ENCODE data around the gene SERPINB1. TPM values are rescaled to one million over a fixed set of nuclear protein-coding genes. Genes with fewer than 3 reads are reported as not detected.
A peak's percentile ranks its signal among the peaks of the same experiment; 100 is the strongest.

Gene SERPINB1
- total RNA-seq, 1 experiment from 2014 or later = 73.2 TPM

DNA sequence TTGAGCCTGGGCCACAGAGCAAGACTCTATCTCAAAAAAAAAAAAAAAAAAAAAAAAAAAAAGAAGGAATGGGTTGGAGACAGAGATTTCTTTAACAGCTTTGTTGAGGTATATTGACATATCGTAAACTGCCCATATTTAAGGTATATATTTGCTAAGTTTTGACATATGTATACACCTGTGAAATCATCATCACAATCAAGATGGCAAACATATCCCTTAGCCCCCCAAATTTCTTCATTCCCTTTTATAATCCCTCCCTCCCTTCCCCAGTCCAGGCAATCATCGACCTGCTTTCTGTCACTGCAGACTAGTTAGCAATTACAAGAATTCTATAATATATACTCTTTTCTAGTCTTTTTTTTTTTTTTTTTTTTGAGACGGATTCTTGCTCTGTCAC is 29.0 kb downstream of the SERPINB1 start (continued):
- TF ChIP-seq, protein P1, sequence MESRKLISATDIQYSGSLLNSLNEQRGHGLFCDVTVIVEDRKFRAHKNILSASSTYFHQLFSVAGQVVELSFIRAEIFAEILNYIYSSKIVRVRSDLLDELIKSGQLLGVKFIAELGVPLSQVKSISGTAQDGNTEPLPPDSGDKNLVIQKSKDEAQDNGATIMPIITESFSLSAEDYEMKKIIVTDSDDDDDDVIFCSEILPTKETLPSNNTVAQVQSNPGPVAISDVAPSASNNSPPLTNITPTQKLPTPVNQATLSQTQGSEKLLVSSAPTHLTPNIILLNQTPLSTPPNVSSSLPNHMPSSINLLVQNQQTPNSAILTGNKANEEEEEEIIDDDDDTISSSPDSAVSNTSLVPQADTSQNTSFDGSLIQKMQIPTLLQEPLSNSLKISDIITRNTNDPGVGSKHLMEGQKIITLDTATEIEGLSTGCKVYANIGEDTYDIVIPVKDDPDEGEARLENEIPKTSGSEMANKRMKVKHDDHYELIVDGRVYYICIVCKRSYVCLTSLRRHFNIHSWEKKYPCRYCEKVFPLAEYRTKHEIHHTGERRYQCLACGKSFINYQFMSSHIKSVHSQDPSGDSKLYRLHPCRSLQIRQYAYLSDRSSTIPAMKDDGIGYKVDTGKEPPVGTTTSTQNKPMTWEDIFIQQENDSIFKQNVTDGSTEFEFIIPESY (IDR thresholded peaks at IDR 0.05; ENCODE audit: extremely low read depth, insufficient replicate concordance, low read length) = no peak
- no peak for TF ChIP-seq SP1 (IDR thresholded peaks at IDR 0.05; ENCODE audit: low read depth)

DNA sequence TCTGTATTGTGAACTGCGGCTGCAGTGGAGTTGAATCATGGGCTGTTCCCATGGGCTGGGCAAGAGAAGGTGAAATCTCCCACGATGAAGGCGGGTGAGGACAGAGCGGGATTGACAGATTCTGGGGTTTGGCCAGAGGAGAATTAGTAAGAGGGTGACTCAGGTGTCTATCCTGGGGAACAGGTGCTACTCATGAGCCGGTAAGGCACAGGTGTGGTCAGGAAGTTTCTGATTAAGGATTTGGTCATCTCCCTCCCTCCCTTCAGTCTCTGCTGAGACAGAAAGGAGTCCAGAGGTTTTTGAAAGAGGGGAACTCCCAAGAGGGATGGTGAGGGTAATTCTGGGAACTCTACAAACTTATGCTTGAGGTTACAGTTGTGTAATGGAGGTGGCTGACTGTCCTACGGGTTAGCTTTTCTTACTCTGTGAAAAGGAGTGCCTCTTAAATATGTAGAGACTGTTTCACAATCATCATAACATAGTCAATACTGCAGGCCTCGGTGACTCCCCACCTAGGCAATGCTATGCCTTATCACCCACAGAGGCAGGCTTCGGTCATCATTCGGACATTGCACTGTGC is 31.5 kb downstream of the SERPINB1 start:
- BruUV-seq (replicated peaks) = no TSS peak
- Histone ChIP-seq H3K4me1 (ENCODE audit: control insufficient read depth in 1 of 2, insufficient read depth in 2 of 2, low read length in 2 of 2) (peaks cover 14 to 34% of the 10 kb centered on the region in 2 experiments), H3K4me2 (ENCODE audit: low read length) (peak overlapping the region; percentile 74), H3K9me3 (ENCODE audit: control insufficient read depth in 1 of 2, insufficient read depth in 1 of 2, low read depth in 1 of 2, low read length in 2 of 2) (no peaks in the 10 kb centered on the region), H3K27ac (ENCODE audit: low read depth, low read length) (peak overlapping the region; percentile 20; the same call in 1 of the 2 replicates), H4K20me1 (ENCODE audit: insufficient read depth) (no peaks in the 10 kb centered on the region), H3K79me2 (ENCODE audit: insufficient read depth, low read length) (no peaks in the 10 kb centered on the region), H3K9ac (ENCODE audit: low read length) (peak overlapping the region; percentile 48), H2AFZ (ENCODE audit: low read depth, low read length, poor library complexity, severe bottlenecking) (peak overlapping the region; percentile 47), H3K4me3 (replicated peaks in 1 of 2; ENCODE audit: low read depth in 1 of 2, low read length in 2 of 2) (peak overlapping the region; percentile 10 to 23; a peak in 3 of 4 replicates), H3K27me3 (ENCODE audit: insufficient read depth, low read length) (no peaks in the 10 kb centered on the region), H3K9me2 (ENCODE audit: insufficient read depth) (no peaks in the 10 kb centered on the region), H3K36me3 (ENCODE audit: control insufficient read depth in 1 of 2, insufficient read depth in 2 of 2, low read length in 2 of 2) (no peaks in the 10 kb centered on the region)
- ATAC-seq (peak; percentile 96), DNase-seq (ENCODE audit: low read depth, low spot score) (peak; percentile 96)
- ChIA-PET RAD21 (ENCODE audit: low non-redundant PET in 1 of 2, low total read pairs in 2 of 2, uncharacterized antibody in 2 of 2, unreplicated experiment in 2 of 2) (no interaction called here), POLR2A (interaction anchor here (1.0 to 1.5 kb wide), 2 partner anchors 31 to 47 kb away, joined by 4 to 6 read pairs; partner anchors contain the start of gene SERPINB1), CTCF (no interaction called here)
- intact Hi-C loops (cut with micrococcal nuclease) = loop anchor here (1.0 kb wide), 1 partner anchor 32 kb away; no protein-coding TSS in a partner anchor
- TF ChIP-seq YY1 (IDR thresholded peaks at IDR 0.05; ENCODE audit: extremely low read depth, insufficient replicate concordance, low read depth, low read length) (no peak), SIN3A (IDR thresholded peaks at IDR 0.05; ENCODE audit: low read depth) (peak; percentile 97), RAD21 (IDR thresholded peaks at IDR 0.05; ENCODE audit: low read depth) (no peak; the same call in none of the 2 replicates), CBX3 (IDR thresholded peaks at IDR 0.05; ENCODE audit: low read depth) (peak; percentile 90), EZH2phosphoT487 (IDR thresholded peaks at IDR 0.05; ENCODE audit: borderline replicate concordance) (no peak), ZFX (IDR thresholded peaks at IDR 0.05) (no peak), ZNF274 (IDR thresholded peaks at IDR 0.05; ENCODE audit: low read depth, low read length) (no peak), ELF1 (IDR thresholded peaks at IDR 0.05; ENCODE audit: borderline replicate concordance, low read depth) (no peak), SP1 (IDR thresholded peaks at IDR 0.05; ENCODE audit: low read depth) (peak; percentile 97), CEBPB (IDR thresholded peaks at IDR 0.05; ENCODE audit: low read depth) (peak; percentile 91), SRF (IDR thresholded peaks at IDR 0.05; ENCODE audit: low read depth) (peak; percentile 87), EGR1 (IDR thresholded peaks at IDR 0.05; ENCODE audit: low read depth) (0 out of 2 replicates have a peak, but pooled peaks have one; percentile 13), JUND (IDR thresholded peaks at IDR 0.05) (peak; percentile 93), POLR2AphosphoS5 (IDR thresholded peaks at IDR 0.05; ENCODE audit: low read depth, low read length) (peak; percentile 66), FOSL1 (IDR thresholded peaks at IDR 0.05; ENCODE audit: low read depth) (peak; percentile 99)
- TF ChIP-seq, protein P2, sequence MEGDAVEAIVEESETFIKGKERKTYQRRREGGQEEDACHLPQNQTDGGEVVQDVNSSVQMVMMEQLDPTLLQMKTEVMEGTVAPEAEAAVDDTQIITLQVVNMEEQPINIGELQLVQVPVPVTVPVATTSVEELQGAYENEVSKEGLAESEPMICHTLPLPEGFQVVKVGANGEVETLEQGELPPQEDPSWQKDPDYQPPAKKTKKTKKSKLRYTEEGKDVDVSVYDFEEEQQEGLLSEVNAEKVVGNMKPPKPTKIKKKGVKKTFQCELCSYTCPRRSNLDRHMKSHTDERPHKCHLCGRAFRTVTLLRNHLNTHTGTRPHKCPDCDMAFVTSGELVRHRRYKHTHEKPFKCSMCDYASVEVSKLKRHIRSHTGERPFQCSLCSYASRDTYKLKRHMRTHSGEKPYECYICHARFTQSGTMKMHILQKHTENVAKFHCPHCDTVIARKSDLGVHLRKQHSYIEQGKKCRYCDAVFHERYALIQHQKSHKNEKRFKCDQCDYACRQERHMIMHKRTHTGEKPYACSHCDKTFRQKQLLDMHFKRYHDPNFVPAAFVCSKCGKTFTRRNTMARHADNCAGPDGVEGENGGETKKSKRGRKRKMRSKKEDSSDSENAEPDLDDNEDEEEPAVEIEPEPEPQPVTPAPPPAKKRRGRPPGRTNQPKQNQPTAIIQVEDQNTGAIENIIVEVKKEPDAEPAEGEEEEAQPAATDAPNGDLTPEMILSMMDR (IDR thresholded peaks at IDR 0.05 in 2 of 3, conservative IDR thresholded peaks at IDR 0.05 in 1 of 3; ENCODE audit: borderline replicate concordance in 1 of 3, insufficient read depth in 1 of 3, low read depth in 2 of 3, low read length in 2 of 3) = no peak
- TF ChIP-seq, protein P1 (IDR thresholded peaks at IDR 0.05; ENCODE audit: extremely low read depth, insufficient replicate concordance, low read length) = peak; percentile 48
- TF ChIP-seq, protein P3, sequence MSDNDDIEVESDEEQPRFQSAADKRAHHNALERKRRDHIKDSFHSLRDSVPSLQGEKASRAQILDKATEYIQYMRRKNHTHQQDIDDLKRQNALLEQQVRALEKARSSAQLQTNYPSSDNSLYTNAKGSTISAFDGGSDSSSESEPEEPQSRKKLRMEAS (IDR thresholded peaks at IDR 0.05) = peak; percentile 78
- TF ChIP-seq, protein P4, sequence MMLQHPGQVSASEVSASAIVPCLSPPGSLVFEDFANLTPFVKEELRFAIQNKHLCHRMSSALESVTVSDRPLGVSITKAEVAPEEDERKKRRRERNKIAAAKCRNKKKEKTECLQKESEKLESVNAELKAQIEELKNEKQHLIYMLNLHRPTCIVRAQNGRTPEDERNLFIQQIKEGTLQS (IDR thresholded peaks at IDR 0.05) = no peak; the same call in 1 of the 2 replicates
